Measurements from ENCODE around the gene CRX. TPM values are rescaled to one million over a fixed set of nuclear protein-coding genes. Genes with fewer than 3 reads are reported as not detected.
"Not testable (repeated sequence)": the region's sequence is repeated elsewhere in the genome, so short reads cannot be mapped to it uniquely, and the experiment has no call there.

Gene CRX
- total and polyA plus RNA-seq, 2 donors: under 0.01 to 0.05 TPM

- 95% methylated on average over 9 of the region's 9 CpGs for WGBS
- H3K4me1 ChIP-seq (ENCODE audit: control insufficient read depth in 2 of 2, insufficient read depth in 2 of 2, low read length in 2 of 2): peaks cover 11 to 24% of the 10 kb centered on the region in 2 donors
- H3K27me3 ChIP-seq (ENCODE audit: control insufficient read depth in 2 of 2, insufficient read depth in 1 of 2, low read length in 1 of 2): no peaks in the 10 kb centered on the region
- H3K4me3 ChIP-seq (ENCODE audit: low read length in 2 of 2): no peak overlapping the region
- peaks cover 26% of the 10 kb centered on the region in 2 donors for H3K36me3 ChIP-seq (ENCODE audit: control insufficient read depth in 2 of 2, insufficient read depth in 2 of 2, low read length in 1 of 2)
- no peak overlapping the region for H3K27ac ChIP-seq (ENCODE audit: low read depth in 1 of 2, low read length in 1 of 2)
- no peak for DNase-seq (ENCODE audit: low read depth in 6 of 9, low spot score in 9 of 9)
- peaks cover 0 to 7% of the 10 kb centered on the region in 2 donors for H3K9me3 ChIP-seq (ENCODE audit: control insufficient read depth in 2 of 2, insufficient read depth in 1 of 2, low read length in 1 of 2)
Observed at GRCh38 chr19:47781590-47782262, 40.0 kb upstream of the CRX start.

GRCh38 chr19:47786566-47786965, 35.2 kb upstream of the CRX start:
- H3K27ac ChIP-seq (ENCODE audit: low read depth in 1 of 2, low read length in 1 of 2): no peak overlapping the region
- no peaks in the 10 kb centered on the region for H3K27me3 ChIP-seq (ENCODE audit: control insufficient read depth in 2 of 2, insufficient read depth in 1 of 2, low read length in 1 of 2)
- no peak overlapping the region for H3K4me3 ChIP-seq (ENCODE audit: low read length in 2 of 2)
- WGBS: 96% methylated on average over 7 of the region's 7 CpGs
- H3K9me3 ChIP-seq (ENCODE audit: control insufficient read depth in 2 of 2, insufficient read depth in 1 of 2, low read length in 1 of 2): no peaks in the 10 kb centered on the region
- DNase-seq (ENCODE audit: low read depth in 6 of 9, low spot score in 9 of 9): no peak
- no peaks in the 10 kb centered on the region for H3K4me1 ChIP-seq (ENCODE audit: control insufficient read depth in 2 of 2, insufficient read depth in 2 of 2, low read length in 2 of 2)
- peaks cover 17 to 18% of the 10 kb centered on the region in 2 donors for H3K36me3 ChIP-seq (ENCODE audit: control insufficient read depth in 2 of 2, insufficient read depth in 2 of 2, low read length in 1 of 2)

- not testable (repeated sequence) for H3K27ac ChIP-seq (ENCODE audit: low read depth in 1 of 2, low read length in 1 of 2); H3K9me3 ChIP-seq (ENCODE audit: control insufficient read depth in 2 of 2, insufficient read depth in 1 of 2, low read length in 1 of 2); H3K27me3 ChIP-seq (ENCODE audit: control insufficient read depth in 2 of 2, insufficient read depth in 1 of 2, low read length in 1 of 2); DNase-seq (ENCODE audit: low read depth in 6 of 9, low spot score in 9 of 9); H3K4me3 ChIP-seq (ENCODE audit: low read length in 2 of 2); H3K4me1 ChIP-seq (ENCODE audit: control insufficient read depth in 2 of 2, insufficient read depth in 2 of 2, low read length in 2 of 2)
- H3K36me3 ChIP-seq (ENCODE audit: control insufficient read depth in 2 of 2, insufficient read depth in 2 of 2, low read length in 1 of 2): peaks cover 14 to 15% of the 10 kb centered on the region in 2 donors
- 93% methylated on average over 10 of the region's 10 CpGs for WGBS
Observed at GRCh38 chr19:47787307-47787706, 34.4 kb upstream of the CRX start.

GRCh38 chr19:47789811-47790210, 31.9 kb upstream of the CRX start:
- not testable (repeated sequence) for H3K36me3 ChIP-seq (ENCODE audit: control insufficient read depth in 2 of 2, insufficient read depth in 2 of 2, low read length in 1 of 2); H3K4me3 ChIP-seq (ENCODE audit: low read length in 2 of 2); H3K27ac ChIP-seq (ENCODE audit: low read depth in 1 of 2, low read length in 1 of 2); H3K4me1 ChIP-seq (ENCODE audit: control insufficient read depth in 2 of 2, insufficient read depth in 2 of 2, low read length in 2 of 2); H3K27me3 ChIP-seq (ENCODE audit: control insufficient read depth in 2 of 2, insufficient read depth in 1 of 2, low read length in 1 of 2); H3K9me3 ChIP-seq (ENCODE audit: control insufficient read depth in 2 of 2, insufficient read depth in 1 of 2, low read length in 1 of 2); DNase-seq (ENCODE audit: low read depth in 6 of 9, low spot score in 9 of 9)
- WGBS: 93% methylated on average over 13 of the region's 13 CpGs

GRCh38 chr19:47790398-47790814, 31.3 kb upstream of the CRX start:
- peaks cover under 1 to 3% of the 10 kb centered on the region in 2 donors for H3K36me3 ChIP-seq (ENCODE audit: control insufficient read depth in 2 of 2, insufficient read depth in 2 of 2, low read length in 1 of 2)
- 14% methylated on average over 10 of the region's 10 CpGs for WGBS
- H3K4me1 ChIP-seq (ENCODE audit: control insufficient read depth in 2 of 2, insufficient read depth in 2 of 2, low read length in 2 of 2): no peaks in the 10 kb centered on the region
- no peak overlapping the region for H3K4me3 ChIP-seq (ENCODE audit: low read length in 2 of 2)
- DNase-seq (ENCODE audit: low read depth in 6 of 9, low spot score in 9 of 9): peak in 6 of 9 donors; percentile 45 to 77 (median 66)
- H3K9me3 ChIP-seq (ENCODE audit: control insufficient read depth in 2 of 2, insufficient read depth in 1 of 2, low read length in 1 of 2): no peaks in the 10 kb centered on the region
- H3K27me3 ChIP-seq (ENCODE audit: control insufficient read depth in 2 of 2, insufficient read depth in 1 of 2, low read length in 1 of 2): no peaks in the 10 kb centered on the region
- no peak overlapping the region for H3K27ac ChIP-seq (ENCODE audit: low read depth in 1 of 2, low read length in 1 of 2)

GRCh38 chr19:47792616-47793015, 29.1 kb upstream of the CRX start:
- no peaks in the 10 kb centered on the region for H3K4me1 ChIP-seq (ENCODE audit: control insufficient read depth in 2 of 2, insufficient read depth in 2 of 2, low read length in 2 of 2)
- no peak overlapping the region for H3K27ac ChIP-seq (ENCODE audit: low read depth in 1 of 2, low read length in 1 of 2)
- no peaks in the 10 kb centered on the region for H3K9me3 ChIP-seq (ENCODE audit: control insufficient read depth in 2 of 2, insufficient read depth in 1 of 2, low read length in 1 of 2)
- no peaks in the 10 kb centered on the region for H3K36me3 ChIP-seq (ENCODE audit: control insufficient read depth in 2 of 2, insufficient read depth in 2 of 2, low read length in 1 of 2)
- H3K4me3 ChIP-seq (ENCODE audit: low read length in 2 of 2): no peak overlapping the region
- H3K27me3 ChIP-seq (ENCODE audit: control insufficient read depth in 2 of 2, insufficient read depth in 1 of 2, low read length in 1 of 2): no peaks in the 10 kb centered on the region
- 93% methylated on average over 1 of the region's 1 CpG for WGBS
- no peak for DNase-seq (ENCODE audit: low read depth in 6 of 9, low spot score in 9 of 9)

GRCh38 chr19:47794526-47794925, 27.2 kb upstream of the CRX start:
- Histone ChIP-seq H3K36me3 (ENCODE audit: control insufficient read depth in 2 of 2, insufficient read depth in 2 of 2, low read length in 1 of 2) (no peaks in the 10 kb centered on the region), H3K27ac (ENCODE audit: low read depth in 1 of 2, low read length in 1 of 2) (no peak overlapping the region), H3K9me3 (ENCODE audit: control insufficient read depth in 2 of 2, insufficient read depth in 1 of 2, low read length in 1 of 2) (no peaks in the 10 kb centered on the region), H3K4me1 (ENCODE audit: control insufficient read depth in 2 of 2, insufficient read depth in 2 of 2, low read length in 2 of 2) (no peaks in the 10 kb centered on the region), H3K27me3 (ENCODE audit: control insufficient read depth in 2 of 2, insufficient read depth in 1 of 2, low read length in 1 of 2) (peaks cover 0 to 2% of the 10 kb centered on the region in 2 donors), H3K4me3 (ENCODE audit: low read length in 2 of 2) (no peak overlapping the region)
- DNase-seq (ENCODE audit: low read depth in 6 of 9, low spot score in 9 of 9): no peak
- 85% methylated on average over 18 of the region's 18 CpGs for WGBS

GRCh38 chr19:47796785-47797184, 25.0 kb upstream of the CRX start:
- WGBS: 93% methylated on average over 2 of the region's 2 CpGs
- Histone ChIP-seq H3K27me3 (ENCODE audit: control insufficient read depth in 2 of 2, insufficient read depth in 1 of 2, low read length in 1 of 2) (peaks cover 0 to 2% of the 10 kb centered on the region in 2 donors), H3K36me3 (ENCODE audit: control insufficient read depth in 2 of 2, insufficient read depth in 2 of 2, low read length in 1 of 2) (no peaks in the 10 kb centered on the region), H3K27ac (ENCODE audit: low read depth in 1 of 2, low read length in 1 of 2) (no peak overlapping the region), H3K9me3 (ENCODE audit: control insufficient read depth in 2 of 2, insufficient read depth in 1 of 2, low read length in 1 of 2) (peaks cover 0 to 4% of the 10 kb centered on the region in 2 donors), H3K4me3 (ENCODE audit: low read length in 2 of 2) (no peak overlapping the region), H3K4me1 (ENCODE audit: control insufficient read depth in 2 of 2, insufficient read depth in 2 of 2, low read length in 2 of 2) (no peaks in the 10 kb centered on the region)
- no peak for DNase-seq (ENCODE audit: low read depth in 6 of 9, low spot score in 9 of 9)

- H3K27ac ChIP-seq (ENCODE audit: low read depth in 1 of 2, low read length in 1 of 2): no peak overlapping the region
- WGBS: 74% methylated on average over 14 of the region's 14 CpGs
- H3K4me3 ChIP-seq (ENCODE audit: low read length in 2 of 2): no peak overlapping the region
- no peaks in the 10 kb centered on the region for H3K36me3 ChIP-seq (ENCODE audit: control insufficient read depth in 2 of 2, insufficient read depth in 2 of 2, low read length in 1 of 2)
- peaks cover 0 to 2% of the 10 kb centered on the region in 2 donors for H3K27me3 ChIP-seq (ENCODE audit: control insufficient read depth in 2 of 2, insufficient read depth in 1 of 2, low read length in 1 of 2)
- no peaks in the 10 kb centered on the region for H3K4me1 ChIP-seq (ENCODE audit: control insufficient read depth in 2 of 2, insufficient read depth in 2 of 2, low read length in 2 of 2)
- DNase-seq (ENCODE audit: low read depth in 6 of 9, low spot score in 9 of 9): no peak
- peaks cover 1 to 13% of the 10 kb centered on the region in 2 donors for H3K9me3 ChIP-seq (ENCODE audit: control insufficient read depth in 2 of 2, insufficient read depth in 1 of 2, low read length in 1 of 2)
Observed at GRCh38 chr19:47797996-47798903, 23.5 kb upstream of the CRX start.

Data from thymus (tissue), 11 donors.